ENCODE results near the gene NBEA. TPM values are rescaled to one million over a fixed set of nuclear protein-coding genes. Genes with fewer than 3 reads are reported as not detected.
A peak's percentile ranks its signal among the peaks of the same experiment; 100 is the strongest.

The NBEA gene
- total RNA-seq, 2 donors from 2014 or later: 15.2 to 15.9 TPM

DNA sequence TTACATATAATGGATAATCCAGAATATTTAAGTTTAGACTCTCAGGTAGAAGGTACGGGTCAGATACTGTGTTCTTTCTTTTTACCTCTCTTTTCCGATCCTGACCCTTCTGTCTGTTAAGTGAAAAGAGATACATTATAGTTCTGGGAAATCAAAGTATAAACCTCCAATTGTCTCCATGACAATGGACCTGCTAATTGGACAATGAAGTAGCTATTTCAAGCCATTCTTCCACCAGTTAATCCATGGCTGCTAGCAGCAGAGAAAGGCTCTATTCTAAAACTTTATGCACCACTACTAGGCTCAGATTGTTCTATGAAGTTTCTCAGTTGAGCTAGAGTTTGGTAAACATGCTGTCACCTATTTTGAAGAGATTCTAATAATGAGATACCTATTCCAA lies 8.3 kb upstream of the NBEA start:
- Histone ChIP-seq H3K9me3 (ENCODE audit: control insufficient read depth, low read length) (no peaks in the 10 kb centered on the region), H3K4me1 (ENCODE audit: control insufficient read depth, insufficient read depth, low read length) (no peaks in the 10 kb centered on the region), H3K4me3 (ENCODE audit: low read length) (no peak overlapping the region), H3K27ac (ENCODE audit: low read depth, low read length) (no peak overlapping the region), H3K36me3 (ENCODE audit: control insufficient read depth, insufficient read depth, low read length) (no peaks in the 10 kb centered on the region), H3K9ac (ENCODE audit: extremely low read depth, low read length, poor library complexity, severe bottlenecking) (no peak overlapping the region), H3K27me3 (ENCODE audit: control insufficient read depth, insufficient read depth, low read length, poor library complexity, severe bottlenecking) (no peaks in the 10 kb centered on the region)
- no peak for DNase-seq
- Mint-ChIP-seq H3K4me3 (no peak overlapping the region), H3K36me3 (ENCODE audit: low read depth) (no peaks in the 10 kb centered on the region), H3K4me1 (peaks cover 4% of the 10 kb centered on the region), H3K27ac (no peak overlapping the region), H3K9me3 (no peaks in the 10 kb centered on the region), H3K27me3 (ENCODE audit: insufficient read depth) (no peaks in the 10 kb centered on the region)
- TF ChIP-seq CTCF (conservative IDR thresholded peaks at IDR 0.05): no peak
- 95% methylated on average over 2 of the region's 2 CpGs; no CpG with 5 or more reads in 1 of the 2 experiments for WGBS, 2 experiments (ENCODE audit: insufficient coverage in 1 of 2, insufficient read length in 1 of 2)

- Histone ChIP-seq H3K9me3 (ENCODE audit: control insufficient read depth, low read length) (no peaks in the 10 kb centered on the region), H3K27ac (ENCODE audit: low read depth, low read length) (no peak overlapping the region), H3K4me1 (ENCODE audit: control insufficient read depth, insufficient read depth, low read length) (no peaks in the 10 kb centered on the region), H3K27me3 (ENCODE audit: control insufficient read depth, insufficient read depth, low read length, poor library complexity, severe bottlenecking) (no peaks in the 10 kb centered on the region), H3K4me3 (ENCODE audit: low read length) (no peak overlapping the region), H3K9ac (ENCODE audit: extremely low read depth, low read length, poor library complexity, severe bottlenecking) (no peak overlapping the region), H3K36me3 (ENCODE audit: control insufficient read depth, insufficient read depth, low read length) (no peaks in the 10 kb centered on the region)
- Mint-ChIP-seq H3K36me3 (ENCODE audit: low read depth) (no peaks in the 10 kb centered on the region), H3K9me3 (no peaks in the 10 kb centered on the region), H3K4me3 (no peak overlapping the region), H3K27me3 (ENCODE audit: insufficient read depth) (no peaks in the 10 kb centered on the region), H3K27ac (no peak overlapping the region), H3K4me1 (peaks cover 6% of the 10 kb centered on the region)
- DNase-seq: no peak
- 76 to 91% methylated on average over 5 of the region's 5 CpGs for WGBS, 2 experiments (ENCODE audit: insufficient coverage in 1 of 2, insufficient read length in 1 of 2)
- no peak for TF ChIP-seq CTCF (conservative IDR thresholded peaks at IDR 0.05)
Measured at GRCh38 chr13:34935841-34936240, 6.2 kb upstream of the NBEA start.

- Mint-ChIP-seq H3K4me1 (peaks cover 20% of the 10 kb centered on the region), H3K4me3 (no peak overlapping the region), H3K27me3 (ENCODE audit: insufficient read depth) (peaks cover 12% of the 10 kb centered on the region), H3K9me3 (no peaks in the 10 kb centered on the region), H3K36me3 (ENCODE audit: low read depth) (no peaks in the 10 kb centered on the region), H3K27ac (no peak overlapping the region)
- WGBS, 2 experiments (ENCODE audit: insufficient coverage in 1 of 2, insufficient read length in 1 of 2): 96 to 100% methylated on average over 1 of the region's 1 CpG
- no peak overlapping the region for H3K4me3 ChIP-seq (ENCODE audit: low read length)
- H3K9ac ChIP-seq (ENCODE audit: extremely low read depth, low read length, poor library complexity, severe bottlenecking): no peak overlapping the region
- H3K4me1 ChIP-seq (ENCODE audit: control insufficient read depth, insufficient read depth, low read length): peaks cover 5% of the 10 kb centered on the region
- no peaks in the 10 kb centered on the region for H3K36me3 ChIP-seq (ENCODE audit: control insufficient read depth, insufficient read depth, low read length)
- peak; percentile 28 for TF ChIP-seq CTCF (conservative IDR thresholded peaks at IDR 0.05)
- DNase-seq: no peak
- H3K9me3 ChIP-seq (ENCODE audit: control insufficient read depth, low read length): no peaks in the 10 kb centered on the region
- peaks cover 9% of the 10 kb centered on the region for H3K27me3 ChIP-seq (ENCODE audit: control insufficient read depth, insufficient read depth, low read length, poor library complexity, severe bottlenecking)
- H3K27ac ChIP-seq (ENCODE audit: low read depth, low read length): no peak overlapping the region
Measured at GRCh38 chr13:34939771-34940170, 2.3 kb upstream of the NBEA start.
